ENCODE data around the gene L1CAM.

GRCh38 chrX:153903991-153904957 is 18.3 kb upstream of the L1CAM start, which contains the start of gene AVPR2:
- no peak for TF ChIP-seq REST (IDR thresholded peaks at IDR 0.05)
- no peak for TF ChIP-seq POLR2A (IDR thresholded peaks at IDR 0.05; ENCODE audit: low read length)
- no peak for TF ChIP-seq HDAC2 (IDR thresholded peaks at IDR 0.05)
- no peak for TF ChIP-seq CTCF (IDR thresholded peaks at IDR 0.05)
- TF ChIP-seq KDM5A (IDR thresholded peaks at IDR 0.05), result no peak
- no peak for TF ChIP-seq CEBPB (IDR thresholded peaks at IDR 0.05)
